ENCODE measurements around the gene MGAT4B. TPM values are rescaled to one million over a fixed set of nuclear protein-coding genes. Genes with fewer than 3 reads are reported as not detected.

The MGAT4B gene
- total RNA-seq, 1 experiment from 2014 or later = 217 TPM

- H3K4me1 ChIP-seq = peaks cover 47% of the 10 kb centered on the region
- peaks cover 11% of the 10 kb centered on the region for H3K36me3 ChIP-seq (ENCODE audit: control insufficient read depth, insufficient read depth, low read length)
- no TSS peak for BruUV-seq (replicated peaks)
- CTCF ChIA-PET = interaction anchor here (0.7 to 1.1 kb wide), 2 partner anchors 14 to 56 kb away, joined by 3 read pairs; no protein-coding TSS in a partner anchor
- H3K27me3 ChIP-seq (replicated peaks; ENCODE audit: control insufficient read depth, insufficient read depth, low read length) = no peaks in the 10 kb centered on the region
- peak; percentile 91 to 94 for DNase-seq
- H3K9me3 Mint-ChIP-seq (ENCODE audit: unreplicated experiment) = no peaks in the 10 kb centered on the region
- TF ChIP-seq CTCF (IDR thresholded peaks at IDR 0.05; ENCODE audit: insufficient read depth in 1 of 2, low read depth in 1 of 2, low read length in 1 of 2, severe bottlenecking in 1 of 2, unreplicated experiment in 1 of 2) = no peak
- H3K9me3 ChIP-seq = no peaks in the 10 kb centered on the region
- H3K4me3 Mint-ChIP-seq (ENCODE audit: unreplicated experiment) = peak overlapping the region; percentile 88
- H3K27me3 Mint-ChIP-seq (ENCODE audit: insufficient read depth, unreplicated experiment) = no peaks in the 10 kb centered on the region
- peak overlapping the region; percentile 33 for H3K4me3 ChIP-seq (ENCODE audit: low read depth, low read length)
- intact Hi-C loops (cut with micrococcal nuclease; ENCODE audit: unreplicated experiment) = loop anchor here (1.0 to 10.0 kb wide), 4 partner anchors 11 to 195 kb away; partner anchors contain the start of genes HNRNPH1 and MRNIP
- H3K4me1 Mint-ChIP-seq (ENCODE audit: low read depth, unreplicated experiment) = peaks cover 31% of the 10 kb centered on the region
- H3K36me3 Mint-ChIP-seq (ENCODE audit: insufficient read depth, unreplicated experiment) = peaks cover 74% of the 10 kb centered on the region
- peak overlapping the region; percentile 94 for H3K27ac Mint-ChIP-seq (ENCODE audit: unreplicated experiment)
- POLR2A ChIA-PET = interaction anchor here (0.5 to 1.0 kb wide), 3 partner anchors 13 to 1365 kb away, joined by 4 to 6 read pairs (median 4); no protein-coding TSS in a partner anchor
Observed at GRCh38 chr5:179819296-179820126, 12.8 kb upstream of the MGAT4B start.

- TF ChIP-seq CTCF (IDR thresholded peaks at IDR 0.05; ENCODE audit: insufficient read depth in 1 of 2, low read depth in 1 of 2, low read length in 1 of 2, severe bottlenecking in 1 of 2, unreplicated experiment in 1 of 2) = no peak
- intact Hi-C loops (cut with micrococcal nuclease; ENCODE audit: unreplicated experiment) = loop anchor here (1.0 to 10.0 kb wide), 3 partner anchors 11 to 194 kb away; partner anchors contain the start of genes HNRNPH1 and MRNIP
- no peaks in the 10 kb centered on the region for H3K9me3 ChIP-seq
- Mint-ChIP-seq H3K36me3 (ENCODE audit: insufficient read depth, unreplicated experiment) (peaks cover 74% of the 10 kb centered on the region), H3K9me3 (ENCODE audit: unreplicated experiment) (no peaks in the 10 kb centered on the region), H3K4me1 (ENCODE audit: low read depth, unreplicated experiment) (peaks cover 30% of the 10 kb centered on the region), H3K27ac (ENCODE audit: unreplicated experiment) (peak overlapping the region; percentile 94), H3K27me3 (ENCODE audit: insufficient read depth, unreplicated experiment) (no peaks in the 10 kb centered on the region), H3K4me3 (ENCODE audit: unreplicated experiment) (peak overlapping the region; percentile 88)
- H3K4me1 ChIP-seq = peaks cover 40% of the 10 kb centered on the region
- peaks cover 10% of the 10 kb centered on the region for H3K36me3 ChIP-seq (ENCODE audit: control insufficient read depth, insufficient read depth, low read length)
- ChIA-PET POLR2A (interaction anchor here (0.5 to 1.0 kb wide), 4 partner anchors 12 to 1366 kb away, joined by 4 to 9 read pairs (median 5); no protein-coding TSS in a partner anchor), CTCF (interaction anchor here (0.7 to 1.1 kb wide), 2 partner anchors 13 to 55 kb away, joined by 3 read pairs; no protein-coding TSS in a partner anchor)
- DNase-seq = peak; percentile 97 to 98
- peak overlapping the region; percentile 38 for H3K4me3 ChIP-seq (ENCODE audit: low read depth, low read length)
- no TSS peak for BruUV-seq (replicated peaks)
- no peaks in the 10 kb centered on the region for H3K27me3 ChIP-seq (replicated peaks; ENCODE audit: control insufficient read depth, insufficient read depth, low read length)
Observed at GRCh38 chr5:179818746-179819295, 12.2 kb upstream of the MGAT4B start.
